HEK293 (cell line): ENCODE data around the gene AP5S1.

Source experiments
- BCL11A ChIP-seq: fragments of 450-650 bp; formaldehyde crosslinking; IDR thresholded peaks from 2 replicates; pipeline ENCODE4 v1.5.1; 2016; ENCODE audit warnings: low read depth, missing biosample characterization, missing genetic modification characterization
- CTCF ChIP-seq: fragments of 450-650 bp; formaldehyde crosslinking; IDR thresholded peaks from 2 replicates; pipeline ENCODE4 v1.5.1; 2016; ENCODE audit warnings: missing biosample characterization, missing genetic modification characterization
- GLI2 ChIP-seq: fragments of 450-650 bp; formaldehyde crosslinking; IDR thresholded peaks from 2 replicates; pipeline ENCODE4; 2017; ENCODE audit warnings: missing biosample characterization, missing genetic modification characterization, low read depth, borderline replicate concordance
- KLF1 ChIP-seq: fragments of 450-650 bp; formaldehyde crosslinking; IDR thresholded peaks from 2 replicates; pipeline ENCODE4 v1.5.1; 2016; ENCODE audit warnings: missing biosample characterization, missing genetic modification characterization
- KLF8 ChIP-seq: fragments of 450-650 bp; formaldehyde crosslinking; IDR thresholded peaks from 2 replicates; pipeline ENCODE4 v1.5.1; 2016; ENCODE audit warnings: missing biosample characterization, missing genetic modification characterization
- MZF1 ChIP-seq: fragments of 450-650 bp; formaldehyde crosslinking; IDR thresholded peaks from 2 replicates; pipeline ENCODE4 v1.5.1; 2017; ENCODE audit warnings: missing biosample characterization, missing genetic modification characterization, borderline replicate concordance
- SP3 ChIP-seq: fragments of 450-650 bp; formaldehyde crosslinking; IDR thresholded peaks from 2 replicates; pipeline ENCODE4 v1.5.1; 2016; ENCODE audit warnings: missing biosample characterization, missing genetic modification characterization
- TRIM28 ChIP-seq: IDR thresholded peaks from 2 replicates; pipeline ENCODE4 v1.6.1; 2011; ENCODE audit warnings: low read length, control low read depth, borderline replicate concordance
- ZBTB49 ChIP-seq: fragments of 450-650 bp; formaldehyde crosslinking; IDR thresholded peaks from 2 replicates; pipeline ENCODE4 v1.5.1; 2016; ENCODE audit warnings: missing biosample characterization, missing genetic modification characterization, low read depth
- ZNF114 ChIP-seq: fragments of 450-650 bp; formaldehyde crosslinking; IDR thresholded peaks from 2 replicates; pipeline ENCODE4 v1.5.0; 2017; ENCODE audit warnings: missing biosample characterization, missing genetic modification characterization
- ZNF140 ChIP-seq: fragments of 450-650 bp; formaldehyde crosslinking; IDR thresholded peaks from 2 replicates; pipeline ENCODE4 v1.5.1; 2016; ENCODE audit warnings: missing biosample characterization, missing genetic modification characterization
- ZNF175 ChIP-seq: fragments of 450-650 bp; formaldehyde crosslinking; IDR thresholded peaks from 2 replicates; pipeline ENCODE4 v1.5.1; 2016; ENCODE audit warnings: missing biosample characterization, missing genetic modification characterization
- ZNF18 ChIP-seq: fragments of 450-650 bp; formaldehyde crosslinking; IDR thresholded peaks from 2 replicates; pipeline ENCODE4 v1.5.1; 2016; ENCODE audit warnings: missing biosample characterization, missing genetic modification characterization
- ZNF184 ChIP-seq: fragments of 450-650 bp; IDR thresholded peaks from 2 replicates; pipeline ENCODE4 v1.5.1; 2018; ENCODE audit warnings: missing biosample characterization, mild to moderate bottlenecking, missing genetic modification characterization
- ZNF2 ChIP-seq: fragments of 450-650 bp; formaldehyde crosslinking; IDR thresholded peaks from 2 replicates; pipeline ENCODE4 v1.5.1; 2016; ENCODE audit warnings: missing biosample characterization, missing genetic modification characterization
- ZNF211 ChIP-seq: fragments of 450-650 bp; formaldehyde crosslinking; IDR thresholded peaks from 2 replicates; pipeline ENCODE4 v1.5.1; 2016; ENCODE audit warnings: low read depth, missing biosample characterization, missing genetic modification characterization
- ZNF280C ChIP-seq: fragments of 450-650 bp; formaldehyde crosslinking; IDR thresholded peaks from 2 replicates; pipeline ENCODE4 v1.5.1; 2016; ENCODE audit warnings: missing biosample characterization, missing genetic modification characterization
- ZNF311 ChIP-seq: fragments of 450-650 bp; formaldehyde crosslinking; IDR thresholded peaks from 2 replicates; pipeline ENCODE4 v1.5.1; 2017; ENCODE audit warnings: missing biosample characterization, missing genetic modification characterization, borderline replicate concordance
- ZNF391 ChIP-seq: fragments of 450-650 bp; formaldehyde crosslinking; IDR thresholded peaks from 2 replicates; pipeline ENCODE4 v1.5.1; 2016; ENCODE audit warnings: low read depth, missing biosample characterization, missing genetic modification characterization, borderline replicate concordance
- ZNF416 ChIP-seq: fragments of 450-650 bp; formaldehyde crosslinking; IDR thresholded peaks from 2 replicates; pipeline ENCODE4 v1.5.1; 2016; ENCODE audit warnings: missing biosample characterization, missing genetic modification characterization
- ZNF423 ChIP-seq: fragments of 450-650 bp; formaldehyde crosslinking; IDR thresholded peaks from 2 replicates; pipeline ENCODE4 v1.5.1; 2016; ENCODE audit warnings: missing biosample characterization, missing genetic modification characterization
- ZNF514 ChIP-seq: fragments of 450-650 bp; formaldehyde crosslinking; IDR thresholded peaks from 2 replicates; pipeline ENCODE4 v1.5.1; 2016; ENCODE audit warnings: missing biosample characterization, missing genetic modification characterization
- ZNF530 ChIP-seq: fragments of 450-650 bp; formaldehyde crosslinking; IDR thresholded peaks from 2 replicates; pipeline ENCODE4 v1.5.1; 2016; ENCODE audit warnings: low read depth, missing biosample characterization, missing genetic modification characterization
- ZNF548 ChIP-seq: fragments of 450-650 bp; formaldehyde crosslinking; IDR thresholded peaks from 2 replicates; pipeline ENCODE4 v1.5.1; 2016; ENCODE audit warnings: missing biosample characterization, missing genetic modification characterization
- ZNF560 ChIP-seq: fragments of 450-650 bp; formaldehyde crosslinking; IDR thresholded peaks from 2 replicates; pipeline ENCODE4 v1.5.1; 2017; ENCODE audit warnings: missing biosample characterization, missing genetic modification characterization, borderline replicate concordance
- ZNF610 ChIP-seq: fragments of 450-650 bp; formaldehyde crosslinking; IDR thresholded peaks from 2 replicates; pipeline ENCODE4 v1.5.1; 2016; ENCODE audit warnings: missing biosample characterization, missing genetic modification characterization, borderline replicate concordance
- ZNF660 ChIP-seq: fragments of 450-650 bp; IDR thresholded peaks from 2 replicates; pipeline ENCODE4 v1.5.1; 2018; ENCODE audit warnings: missing biosample characterization, mild to moderate bottlenecking, missing genetic modification characterization
- ZNF704 ChIP-seq: fragments of 450-650 bp; formaldehyde crosslinking; IDR thresholded peaks from 2 replicates; pipeline ENCODE4 v1.5.1; 2016; ENCODE audit warnings: missing biosample characterization, missing genetic modification characterization
- ZNF707 ChIP-seq: fragments of 450-650 bp; formaldehyde crosslinking; IDR thresholded peaks from 2 replicates; pipeline ENCODE4 v1.5.1; 2016; ENCODE audit warnings: missing biosample characterization, missing genetic modification characterization
- ZNF837 ChIP-seq: fragments of 450-650 bp; formaldehyde crosslinking; IDR thresholded peaks from 2 replicates; pipeline ENCODE4 v1.5.1; 2016; ENCODE audit warnings: missing biosample characterization, missing genetic modification characterization
- ZNF843 ChIP-seq: fragments of 450-650 bp; formaldehyde crosslinking; IDR thresholded peaks from 2 replicates; pipeline ENCODE4 v1.5.1; 2016; ENCODE audit warnings: missing biosample characterization, missing genetic modification characterization

Gene AP5S1

GRCh38 chr20:3820048-3820900 is at the start of gene AP5S1 (continued):
- peak; percentile 99 for TF ChIP-seq CTCF (tag by site-specific recombination)
- no peak for TF ChIP-seq ZNF175 (tag by site-specific recombination)
- TF ChIP-seq ZNF391 (tag by site-specific recombination): peak; percentile 44; the same call in 1 of the 2 replicates
- TF ChIP-seq TRIM28: peak; percentile 86; the same call in 1 of the 2 replicates
- TF ChIP-seq ZNF416 (tag by site-specific recombination): no peak
- no peak for TF ChIP-seq ZNF280C (tag by site-specific recombination)
- TF ChIP-seq ZNF2 (tag by site-specific recombination): peak; percentile 90
- no peak for TF ChIP-seq ZNF18
- TF ChIP-seq ZNF423: no peak
- peak; percentile 79; the same call in 1 of the 2 replicates for TF ChIP-seq ZNF660 (tag by site-specific recombination)
- TF ChIP-seq ZNF311 (tag by site-specific recombination): no peak
- no peak for TF ChIP-seq GLI2 (tag by site-specific recombination)
- no peak for TF ChIP-seq ZNF211 (tag by site-specific recombination)
- TF ChIP-seq ZNF530 (tag by site-specific recombination): no peak
- no peak for TF ChIP-seq ZNF514
- TF ChIP-seq ZNF184 (tag by site-specific recombination): no peak; the same call in none of the 2 replicates
- no peak for TF ChIP-seq MZF1 (tag by site-specific recombination)
- TF ChIP-seq BCL11A (tag by site-specific recombination): peak; percentile 93
- no peak for TF ChIP-seq ZNF707 (tag by site-specific recombination)
- peak; percentile 52; the same call in 1 of the 2 replicates for TF ChIP-seq ZNF610 (tag by site-specific recombination)
- TF ChIP-seq SP3 (tag by site-specific recombination): peak; percentile 88
- TF ChIP-seq ZNF843 (tag by site-specific recombination): no peak
- TF ChIP-seq KLF1 (tag by site-specific recombination): peak; percentile 80
- TF ChIP-seq KLF8 (tag by site-specific recombination): peak; percentile 44
- no peak for TF ChIP-seq ZNF704 (tag by site-specific recombination)
- TF ChIP-seq ZNF837 (tag by site-specific recombination): no peak
- no peak for TF ChIP-seq ZNF140
- TF ChIP-seq ZNF114 (tag by site-specific recombination): no peak
- no peak for TF ChIP-seq ZBTB49 (tag by site-specific recombination)
- TF ChIP-seq ZNF560 (tag by site-specific recombination): no peak
- no peak for TF ChIP-seq ZNF548 (tag by site-specific recombination)
